SU-DHL-6 (cell line): ENCODE results near the gene KLHL9.
"Not testable (repeated sequence)": the region's sequence is repeated elsewhere in the genome, so short reads cannot be mapped to it uniquely, and the experiment has no call there.

Source experiments
- H2AFZ ChIP-seq: fragments of 200-600 bp; sonication (generic); 2 replicates; pipeline ENCODE4 v1.6.1; 2014; ENCODE audit warnings: low read depth, mild to moderate bottlenecking, moderate library complexity, mixed read lengths, antibody characterized with exemption, low read length; ENCODE audit not compliant: severe bottlenecking
- H3F3A ChIP-seq: fragments of 200-600 bp; shearing (Covaris generic); 2 replicates; pipeline ENCODE4 v1.6.0; 2016; ENCODE audit warnings: antibody characterized with exemption, mild to moderate bottlenecking; ENCODE audit not compliant: insufficient read depth
- H3K27ac ChIP-seq: fragments of 200-600 bp; sonication (generic); 2 replicates; pipeline ENCODE4 v1.5.1; 2016; ENCODE audit warnings: low read depth, mild to moderate bottlenecking, low read length, moderate library complexity, mixed read lengths
- H3K27me3 ChIP-seq: fragments of 200-600 bp; sonication (generic), shearing (Covaris generic); 2 replicates; pipeline ENCODE4 v1.6.0; 2014; ENCODE audit warnings: mild to moderate bottlenecking, low read length
- H3K36me3 ChIP-seq: fragments of 200-600 bp; sonication (generic); 2 replicates; pipeline ENCODE4 v1.6.1; 2014; ENCODE audit warnings: mild to moderate bottlenecking, low read length, mixed read lengths
- H3K4me2 ChIP-seq: fragments of 300-600, 200-600 bp; shearing (Covaris generic), sonication (generic); 2 replicates; pipeline ENCODE4 v1.6.0; 2014; ENCODE audit warnings: low read length, low read depth, mild to moderate bottlenecking; ENCODE audit not compliant: poor library complexity, severe bottlenecking
- H3K4me3 ChIP-seq: fragments of 200-600 bp; sonication (generic); 2 replicates; pipeline ENCODE4 v1.5.1; 2014; ENCODE audit warnings: antibody characterized with exemption, low read length, mild to moderate bottlenecking, mixed read lengths; ENCODE audit not compliant: insufficient read depth, poor library complexity, severe bottlenecking
- H3K79me2 ChIP-seq: fragments of 200-600 bp; sonication (generic); 2 replicates; pipeline ENCODE4 v1.6.1; 2014; ENCODE audit warnings: mild to moderate bottlenecking, low read length, moderate library complexity; ENCODE audit not compliant: insufficient read depth
- H3K9ac ChIP-seq: fragments of 200-600 bp; sonication (generic); 2 replicates; pipeline ENCODE4 v1.7.0; 2014; ENCODE audit warnings: mild to moderate bottlenecking, low read length
- H3K9me2 ChIP-seq: fragments of 200-600 bp; sonication (generic); replicated peaks from 2 replicates; pipeline ENCODE4 v1.6.1; 2014; ENCODE audit warnings: low read length; ENCODE audit not compliant: insufficient read depth
- H3K9me3 ChIP-seq: fragments of 200-600 bp; sonication (generic); 2 replicates; pipeline ENCODE4 v1.6.1; 2014; ENCODE audit warnings: low read length, mixed read lengths; ENCODE audit not compliant: insufficient read depth
- H4K20me1 ChIP-seq: fragments of 200-600 bp; sonication (generic); 2 replicates; pipeline ENCODE4 v1.6.1; 2014; ENCODE audit warnings: low read depth, mild to moderate bottlenecking, antibody characterized with exemption, low read length, moderate library complexity, mixed read lengths
- EZH2phosphoT487 ChIP-seq: fragments of 200-600 bp; sonication (generic), shearing (Covaris generic); conservative IDR thresholded peaks from 2 replicates; pipeline ENCODE4 v1.6.1; 2018; ENCODE audit warnings: mild to moderate bottlenecking, antibody characterized with exemption, low read length, moderate library complexity, mixed read lengths
- TF ChIP-seq, protein P1 (sequence below): fragments of 200-600 bp; sonication (generic); IDR thresholded peaks from one replicate; pipeline ENCODE4 v1.5.1; 2017; ENCODE audit warnings: antibody characterized with exemption, mild to moderate bottlenecking, low read length, moderate library complexity; ENCODE audit not compliant: insufficient read depth, poor library complexity, severe bottlenecking

The KLHL9 gene

DNA sequence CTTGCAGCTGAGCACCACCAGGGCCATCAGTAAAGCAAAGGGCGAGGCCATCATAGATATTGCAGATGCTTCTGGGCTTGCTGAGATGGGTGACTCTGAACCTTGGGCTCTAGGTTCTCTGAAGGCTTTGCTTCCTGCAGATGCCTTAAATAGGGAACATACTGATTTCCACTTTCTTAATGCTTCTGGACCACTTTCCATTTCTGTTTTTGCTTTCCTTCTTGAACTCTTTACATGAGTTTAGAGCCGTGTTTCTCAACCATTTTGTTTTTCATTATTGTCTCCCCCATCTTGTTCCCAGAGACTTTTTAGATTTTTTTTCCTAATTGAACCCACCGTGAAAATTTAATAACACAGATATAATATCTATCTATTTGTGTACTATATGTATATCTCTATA lies 32.8 kb upstream of the KLHL9 start, which contains the start of gene IFNA13:
TSS of gene IFNA13 (minus strand) at position 101 of the 400 bp plus-strand sequence. CDS start at position 54, 47 bp downstream.
- Histone ChIP-seq H3K9me2 (no peaks in the 10 kb centered on the region), H2AFZ (no peak within 1 kb of the TSS), H3K36me3 (no peaks in the 10 kb centered on the region), H3K4me3 (no peak within 1 kb of the TSS), H4K20me1 (no peaks in the 10 kb centered on the region), H3K9me3 (no peaks in the 10 kb centered on the region), H3K27me3 (no peaks in the 10 kb centered on the region), H3K9ac (no peak within 1 kb of the TSS), H3K27ac (no peak within 1 kb of the TSS), H3F3A (no peaks in the 10 kb centered on the region), H3K79me2 (no peaks in the 10 kb centered on the region), H3K4me2 (no peak within 1 kb of the TSS)
- TF ChIP-seq, protein P1, sequence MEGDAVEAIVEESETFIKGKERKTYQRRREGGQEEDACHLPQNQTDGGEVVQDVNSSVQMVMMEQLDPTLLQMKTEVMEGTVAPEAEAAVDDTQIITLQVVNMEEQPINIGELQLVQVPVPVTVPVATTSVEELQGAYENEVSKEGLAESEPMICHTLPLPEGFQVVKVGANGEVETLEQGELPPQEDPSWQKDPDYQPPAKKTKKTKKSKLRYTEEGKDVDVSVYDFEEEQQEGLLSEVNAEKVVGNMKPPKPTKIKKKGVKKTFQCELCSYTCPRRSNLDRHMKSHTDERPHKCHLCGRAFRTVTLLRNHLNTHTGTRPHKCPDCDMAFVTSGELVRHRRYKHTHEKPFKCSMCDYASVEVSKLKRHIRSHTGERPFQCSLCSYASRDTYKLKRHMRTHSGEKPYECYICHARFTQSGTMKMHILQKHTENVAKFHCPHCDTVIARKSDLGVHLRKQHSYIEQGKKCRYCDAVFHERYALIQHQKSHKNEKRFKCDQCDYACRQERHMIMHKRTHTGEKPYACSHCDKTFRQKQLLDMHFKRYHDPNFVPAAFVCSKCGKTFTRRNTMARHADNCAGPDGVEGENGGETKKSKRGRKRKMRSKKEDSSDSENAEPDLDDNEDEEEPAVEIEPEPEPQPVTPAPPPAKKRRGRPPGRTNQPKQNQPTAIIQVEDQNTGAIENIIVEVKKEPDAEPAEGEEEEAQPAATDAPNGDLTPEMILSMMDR: no peak
- TF ChIP-seq EZH2phosphoT487: no peak

DNA sequence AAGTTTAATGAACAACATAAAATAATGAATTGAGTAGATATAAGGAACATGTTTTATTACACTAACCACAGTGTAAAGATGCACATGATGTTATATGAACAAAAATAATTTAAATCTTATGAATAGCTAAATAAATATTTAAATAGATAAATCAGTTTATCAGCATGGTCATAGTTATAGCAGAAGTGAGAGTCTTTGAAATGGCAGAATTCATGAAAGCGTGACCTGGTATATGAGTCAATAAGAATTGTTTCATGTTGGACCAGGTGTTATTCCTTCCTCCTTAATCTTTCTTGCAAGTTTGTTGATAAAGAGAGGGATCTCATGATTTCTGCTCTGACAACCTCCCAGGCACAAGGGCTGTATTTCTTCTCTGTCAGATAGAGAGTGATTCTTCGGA lies 32.0 kb upstream of the KLHL9 start:
- not testable (repeated sequence) for H4K20me1 ChIP-seq, H3K4me3 ChIP-seq, H2AFZ ChIP-seq, H3K9me2 ChIP-seq, H3F3A ChIP-seq, H3K9me3 ChIP-seq, H3K27me3 ChIP-seq, H3K4me2 ChIP-seq, H3K79me2 ChIP-seq, H3K36me3 ChIP-seq, H3K27ac ChIP-seq, H3K9ac ChIP-seq

DNA sequence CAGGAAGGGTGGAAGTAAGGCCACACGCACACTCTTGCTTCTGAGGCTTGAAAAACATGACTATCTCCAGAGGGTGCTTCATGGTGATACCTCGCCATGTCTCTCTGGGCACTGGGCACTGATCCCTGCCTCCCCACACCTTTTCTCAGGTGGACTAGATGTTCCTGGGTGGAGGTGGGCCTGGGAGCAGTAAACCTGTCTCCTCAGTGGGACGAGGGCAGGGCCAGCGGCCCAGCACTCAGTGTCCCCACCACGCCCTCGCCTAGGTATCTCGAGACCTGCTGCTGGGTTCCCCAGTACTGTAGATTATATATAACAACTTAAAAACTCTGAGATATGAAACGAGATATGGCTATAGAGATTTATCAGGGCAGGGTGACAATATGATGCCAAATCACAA lies 27.1 kb upstream of the KLHL9 start:
- no peaks in the 10 kb centered on the region for H3K36me3 ChIP-seq
- H2AFZ ChIP-seq: no peak overlapping the region
- no peaks in the 10 kb centered on the region for H3K27me3 ChIP-seq
- no peak overlapping the region for H3K4me2 ChIP-seq
- no peak overlapping the region for H3K4me3 ChIP-seq
- H3K9ac ChIP-seq: no peak overlapping the region
- no peaks in the 10 kb centered on the region for H4K20me1 ChIP-seq
- no peaks in the 10 kb centered on the region for H3K79me2 ChIP-seq
- TF ChIP-seq EZH2phosphoT487: no peak
- TF ChIP-seq, protein P1: no peak
- H3K9me2 ChIP-seq: no peaks in the 10 kb centered on the region
- H3K9me3 ChIP-seq: no peaks in the 10 kb centered on the region
- no peaks in the 10 kb centered on the region for H3F3A ChIP-seq
- no peak overlapping the region for H3K27ac ChIP-seq

DNA sequence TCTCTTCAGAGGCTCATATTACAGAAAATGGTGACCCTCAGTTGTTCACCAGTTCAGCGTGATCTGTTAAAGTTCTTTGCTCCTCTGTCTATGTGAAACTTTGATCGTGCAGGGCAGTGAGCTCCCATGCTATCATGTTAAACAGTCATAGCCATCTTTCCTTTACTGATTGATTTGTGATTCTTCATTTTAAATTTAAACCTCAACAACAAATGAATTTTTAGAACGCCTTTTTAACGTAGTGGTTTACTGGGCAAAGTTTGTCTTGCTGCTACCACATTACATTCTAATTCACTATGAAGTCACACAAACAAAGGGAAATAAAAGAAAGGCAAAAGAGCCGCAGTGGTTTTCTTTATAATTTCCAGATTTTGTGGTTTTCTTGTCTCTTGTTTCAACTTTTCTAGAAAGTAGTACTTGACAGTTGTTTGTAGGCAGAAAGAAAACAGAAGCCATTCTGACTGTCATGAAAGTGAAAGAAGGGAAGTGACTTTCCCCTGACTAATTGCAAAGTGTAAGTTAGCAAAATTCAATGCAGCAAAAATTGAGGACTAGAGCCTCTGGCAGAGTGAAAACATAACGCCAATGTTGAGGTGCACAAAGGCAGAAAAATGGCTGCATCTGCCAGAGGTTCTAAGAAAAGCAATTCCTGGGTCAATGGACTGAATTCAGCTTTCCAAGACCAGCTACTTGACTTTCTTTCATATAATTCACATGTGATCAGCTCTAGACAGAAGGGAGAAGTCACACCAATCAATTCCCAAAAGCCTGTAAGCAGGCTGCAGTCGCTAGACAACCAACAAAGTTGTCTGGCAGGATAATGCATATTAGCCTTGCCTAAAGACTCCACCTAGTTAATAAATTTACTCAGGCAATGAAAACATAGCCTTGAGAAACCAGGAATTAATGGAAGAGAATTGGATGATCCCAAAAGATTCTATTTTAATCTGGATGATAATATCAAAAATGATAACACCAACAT lies 22.6 kb upstream of the KLHL9 start:
- Histone ChIP-seq H3K9ac (no peak overlapping the region), H3K4me2 (no peak overlapping the region), H3K9me3 (no peaks in the 10 kb centered on the region), H3K27ac (no peak overlapping the region), H3K36me3 (no peaks in the 10 kb centered on the region), H4K20me1 (no peaks in the 10 kb centered on the region), H3K27me3 (no peaks in the 10 kb centered on the region), H3K9me2 (no peaks in the 10 kb centered on the region), H3F3A (no peaks in the 10 kb centered on the region), H2AFZ (no peak overlapping the region), H3K79me2 (no peaks in the 10 kb centered on the region), H3K4me3 (no peak overlapping the region)
- TF ChIP-seq EZH2phosphoT487: no peak
- TF ChIP-seq, protein P1: no peak
